CD14-positive monocyte (primary cell): Measurements from ENCODE around the gene SGCA. TPM values are rescaled to one million over a fixed set of nuclear protein-coding genes. Genes with fewer than 3 reads are reported as not detected.

ENCODE experiments used
- DNase-seq, 3 donors: peaks; one replicate each; pipeline ENCODE4 v3.0.0-alpha.2; 2011 to 2022
- H2AFZ ChIP-seq: 2 replicates; pipeline ENCODE4 v1.6.0; 2012; ENCODE audit warnings: mild to moderate bottlenecking, low read depth, low read length, inconsistent platforms; ENCODE audit not compliant: insufficient read depth, poor library complexity, severe bottlenecking
- H3K27ac ChIP-seq, 2 donors: 1 replicate in 1 of 2; 2 replicates in 1 of 2; pipeline ENCODE4 v1.5.1; 2012 to 2013; ENCODE audit warnings: low read length in 2 of 2, control low read depth in 1 of 2, inconsistent platforms in 1 of 2, low read depth in 1 of 2, mild to moderate bottlenecking in 1 of 2
- H3K27me3 ChIP-seq, 2 donors: one replicate each; pipeline versions ENCODE4 v1.6.0 to v1.6.1; 2011 to 2013; ENCODE audit warnings: low read length in 2 of 2; ENCODE audit not compliant: control insufficient read depth in 2 of 2, insufficient read depth in 2 of 2
- H3K36me3 ChIP-seq, 2 donors: replicated peaks in 1 of 2; 1 replicate in 1 of 2; 2 replicates in 1 of 2; pipeline versions ENCODE4 v1.5.1 to v1.6.1; 2012 to 2013; ENCODE audit warnings: low read length in 2 of 2, control low read depth in 1 of 2, inconsistent platforms in 1 of 2, mild to moderate bottlenecking in 1 of 2; ENCODE audit not compliant: insufficient read depth in 2 of 2, control insufficient read depth in 1 of 2
- H3K4me1 ChIP-seq, 2 donors: 1 replicate in 1 of 2; 2 replicates in 1 of 2; pipeline versions ENCODE4 v1.5.1 to v1.6.1; 2012 to 2013; ENCODE audit warnings: low read length in 2 of 2, control low read depth in 1 of 2, inconsistent platforms in 1 of 2, mild to moderate bottlenecking in 1 of 2, moderate library complexity in 1 of 2; ENCODE audit not compliant: insufficient read depth in 2 of 2, control insufficient read depth in 1 of 2
- H3K4me2 ChIP-seq: replicated peaks from 2 replicates; pipeline ENCODE3; 2012; ENCODE audit warnings: low read length, moderate library complexity, mild to moderate bottlenecking; ENCODE audit not compliant: poor library complexity, severe bottlenecking; ENCODE audit errors: extremely low read depth
- H3K4me3 ChIP-seq, 3 experiments: fragments of 200-600 bp in 1 of 3; sonication (generic) in 1 of 3; replicated peaks in 1 of 3; 1 replicate in 2 of 3; 2 replicates in 1 of 3; pipeline ENCODE4 v1.5.1; 2011 to 2013; ENCODE audit warnings: low read length in 3 of 3, mild to moderate bottlenecking in 3 of 3, control low read depth in 2 of 3, low read depth in 2 of 3, inconsistent platforms in 1 of 3, moderate library complexity in 1 of 3
- H3K79me2 ChIP-seq: 2 replicates; pipeline ENCODE4 v1.6.0; 2012; ENCODE audit warnings: mild to moderate bottlenecking, control low read depth, inconsistent platforms, low read length, moderate library complexity; ENCODE audit not compliant: insufficient read depth
- H3K9ac ChIP-seq: 2 replicates; pipeline ENCODE4 v1.6.0; 2017; ENCODE audit warnings: low read length, mild to moderate bottlenecking; ENCODE audit not compliant: insufficient read depth, poor library complexity, severe bottlenecking
- H3K9me3 ChIP-seq, 2 donors: replicated peaks in 1 of 2; 1 replicate in 1 of 2; 2 replicates in 1 of 2; pipeline versions ENCODE4 v1.5.1 to v1.6.1; 2012 to 2013; ENCODE audit warnings: low read length in 2 of 2, control low read depth in 1 of 2; ENCODE audit not compliant: control insufficient read depth in 1 of 2, insufficient read depth in 1 of 2
- H4K20me1 ChIP-seq: 2 replicates; pipeline ENCODE4 v1.6.0; 2012; ENCODE audit warnings: mild to moderate bottlenecking, low read length, control low read depth, moderate library complexity; ENCODE audit not compliant: insufficient read depth
- H3K27ac Mint-ChIP-seq, 7 donors: one replicate each; pipeline ENCODE4 v1.8.0; 2020; ENCODE audit warnings: mild to moderate bottlenecking in 7 of 7, mixed read lengths in 7 of 7, moderate library complexity in 6 of 7, inconsistent platforms in 2 of 7
- H3K27me3 Mint-ChIP-seq, 3 donors: one replicate each; pipeline ENCODE4 v1.8.0; 2021 to 2022; ENCODE audit warnings: low read depth in 3 of 3, mild to moderate bottlenecking in 3 of 3, mixed read lengths in 3 of 3, moderate library complexity in 3 of 3, inconsistent platforms in 1 of 3
- H3K36me3 Mint-ChIP-seq, 2 donors: one replicate each; pipeline ENCODE4 v1.8.0; 2020; ENCODE audit warnings: mixed read lengths in 2 of 2, inconsistent platforms in 1 of 2, mild to moderate bottlenecking in 1 of 2
- H3K4me1 Mint-ChIP-seq: one replicate; pipeline ENCODE4 v1.8.0; 2020; ENCODE audit warnings: mild to moderate bottlenecking, mixed read lengths
- H3K4me3 Mint-ChIP-seq, 2 donors: one replicate each; pipeline ENCODE4 v1.8.0; 2020; ENCODE audit warnings: mild to moderate bottlenecking in 2 of 2, mixed read lengths in 2 of 2, moderate library complexity in 1 of 2
- H3K9me3 Mint-ChIP-seq, 7 donors: one replicate each; pipeline ENCODE4 v1.8.0; 2020 to 2022; ENCODE audit warnings: mixed read lengths in 7 of 7, mild to moderate bottlenecking in 6 of 7, moderate library complexity in 6 of 7, inconsistent platforms in 2 of 7
- WGBS: methylation state at CpG from one replicate; pipeline ENCODE4 v1.1.5; 2013; ENCODE audit warnings: missing lambda C conversion rate; ENCODE audit not compliant: insufficient coverage; 5-methylcytosine and 5-hydroxymethylcytosine counted together
- intact Hi-C, 2 donors: fragments of 100-400 bp; cut with micrococcal nuclease; formaldehyde crosslinking; loops; one replicate each; pipeline versions ENCODE4 v1.15.0 to v1.15.1; 2023
- polyA plus RNA-seq, 3 donors: library from polyadenylated mRNA; depleted of rRNA in 1 of 3; unstranded in 2 of 3; stranded (reverse) in 1 of 3; fragments of 300-500 nt in 2 of 3; fragments of >200 nt in 1 of 3; fragmentation: Illumina TruSeq in 2 of 3; gene quantifications; 1 replicate in 2 of 3; 2 replicates in 1 of 3; pipeline ENCODE4 v1.2.3, GENCODE V29; 2012 to 2021
- TF ChIP-seq, protein P1 (sequence below): fragments of 200-600 bp; IDR thresholded peaks from one replicate; pipeline ENCODE4 v1.8.0; 2022; ENCODE audit warnings: antibody characterized with exemption, mild to moderate bottlenecking

SGCA gene
- polyA plus RNA-seq, 3 donors: 0.27 to 0.89 (median 0.53) TPM

DNA sequence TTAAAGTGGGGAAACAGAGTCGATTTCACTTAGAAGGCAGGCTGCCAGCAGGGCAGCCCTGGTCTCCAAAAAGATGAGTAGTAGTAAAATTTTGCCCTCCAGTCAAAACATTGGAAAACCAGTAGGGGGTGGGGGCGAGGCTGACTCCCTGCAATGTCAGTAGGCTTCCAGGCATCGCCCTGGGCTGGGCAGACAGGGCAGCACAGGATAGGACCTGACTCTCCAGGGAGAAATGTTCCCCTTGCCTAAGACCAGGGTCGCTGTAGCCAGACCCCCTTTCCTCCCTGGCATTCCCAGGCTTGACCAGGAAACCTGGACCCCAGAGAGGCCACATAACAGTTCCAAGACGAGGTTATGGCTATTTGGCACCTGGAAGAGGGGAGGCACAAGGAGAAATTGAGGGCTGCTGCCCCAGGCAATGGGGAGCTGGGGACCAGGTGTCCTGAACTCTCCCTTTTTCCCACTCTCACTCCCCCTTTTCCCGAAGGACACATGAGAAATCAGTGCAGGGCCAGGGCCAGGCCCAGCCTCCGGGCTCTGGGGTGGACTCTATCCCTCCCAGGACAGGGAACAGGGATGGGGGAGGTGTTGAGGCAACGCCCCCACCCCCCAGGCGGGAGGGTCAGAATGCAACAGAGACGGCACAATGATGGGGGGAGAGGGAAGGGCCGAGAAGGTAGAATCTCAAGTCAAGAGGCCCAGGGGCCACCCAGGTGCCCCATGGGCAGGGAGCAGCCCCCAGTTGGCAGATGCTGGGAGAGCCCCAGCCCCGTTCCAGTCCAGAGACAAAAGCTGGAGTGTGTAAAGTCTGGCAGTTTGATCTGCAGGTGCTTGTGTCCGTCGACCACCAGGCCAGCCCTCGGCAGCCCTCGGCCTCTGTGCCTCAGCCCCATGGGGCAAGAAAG lies 31.3 kb upstream of the SGCA start:
- Histone ChIP-seq H4K20me1 (peaks cover 89% of the 10 kb centered on the region), H3K36me3 (peaks cover 60 to 66% of the 10 kb centered on the region in 2 donors), H3K4me1 (peaks cover 4 to 14% of the 10 kb centered on the region in 2 donors), H3K79me2 (peaks cover 13% of the 10 kb centered on the region), H3K9me3 (no peaks in the 10 kb centered on the region), H3K9ac (no peak overlapping the region), H3K27me3 (peaks cover 7 to 19% of the 10 kb centered on the region in 2 donors), H2AFZ (no peak overlapping the region), H3K4me2 (no peak overlapping the region), H3K4me3 (no peak overlapping the region), H3K27ac (no peak overlapping the region)
- intact Hi-C loops: no loop called here
- H3K27ac Mint-ChIP-seq: no peak overlapping the region
- peaks cover 19% of the 10 kb centered on the region for H3K4me1 Mint-ChIP-seq
- H3K4me3 Mint-ChIP-seq: no peak overlapping the region
- DNase-seq: no peak
- TF ChIP-seq, protein P1, sequence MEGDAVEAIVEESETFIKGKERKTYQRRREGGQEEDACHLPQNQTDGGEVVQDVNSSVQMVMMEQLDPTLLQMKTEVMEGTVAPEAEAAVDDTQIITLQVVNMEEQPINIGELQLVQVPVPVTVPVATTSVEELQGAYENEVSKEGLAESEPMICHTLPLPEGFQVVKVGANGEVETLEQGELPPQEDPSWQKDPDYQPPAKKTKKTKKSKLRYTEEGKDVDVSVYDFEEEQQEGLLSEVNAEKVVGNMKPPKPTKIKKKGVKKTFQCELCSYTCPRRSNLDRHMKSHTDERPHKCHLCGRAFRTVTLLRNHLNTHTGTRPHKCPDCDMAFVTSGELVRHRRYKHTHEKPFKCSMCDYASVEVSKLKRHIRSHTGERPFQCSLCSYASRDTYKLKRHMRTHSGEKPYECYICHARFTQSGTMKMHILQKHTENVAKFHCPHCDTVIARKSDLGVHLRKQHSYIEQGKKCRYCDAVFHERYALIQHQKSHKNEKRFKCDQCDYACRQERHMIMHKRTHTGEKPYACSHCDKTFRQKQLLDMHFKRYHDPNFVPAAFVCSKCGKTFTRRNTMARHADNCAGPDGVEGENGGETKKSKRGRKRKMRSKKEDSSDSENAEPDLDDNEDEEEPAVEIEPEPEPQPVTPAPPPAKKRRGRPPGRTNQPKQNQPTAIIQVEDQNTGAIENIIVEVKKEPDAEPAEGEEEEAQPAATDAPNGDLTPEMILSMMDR: no peak
- WGBS: 93% methylated on average over 5 of the region's 16 CpGs
- peaks cover 0 to 7% (median 4%) of the 10 kb centered on the region in 7 donors for H3K9me3 Mint-ChIP-seq
- peaks cover 22 to 31% (median 28%) of the 10 kb centered on the region in 3 donors for H3K27me3 Mint-ChIP-seq
- peaks cover 61 to 70% of the 10 kb centered on the region in 2 donors for H3K36me3 Mint-ChIP-seq

DNA sequence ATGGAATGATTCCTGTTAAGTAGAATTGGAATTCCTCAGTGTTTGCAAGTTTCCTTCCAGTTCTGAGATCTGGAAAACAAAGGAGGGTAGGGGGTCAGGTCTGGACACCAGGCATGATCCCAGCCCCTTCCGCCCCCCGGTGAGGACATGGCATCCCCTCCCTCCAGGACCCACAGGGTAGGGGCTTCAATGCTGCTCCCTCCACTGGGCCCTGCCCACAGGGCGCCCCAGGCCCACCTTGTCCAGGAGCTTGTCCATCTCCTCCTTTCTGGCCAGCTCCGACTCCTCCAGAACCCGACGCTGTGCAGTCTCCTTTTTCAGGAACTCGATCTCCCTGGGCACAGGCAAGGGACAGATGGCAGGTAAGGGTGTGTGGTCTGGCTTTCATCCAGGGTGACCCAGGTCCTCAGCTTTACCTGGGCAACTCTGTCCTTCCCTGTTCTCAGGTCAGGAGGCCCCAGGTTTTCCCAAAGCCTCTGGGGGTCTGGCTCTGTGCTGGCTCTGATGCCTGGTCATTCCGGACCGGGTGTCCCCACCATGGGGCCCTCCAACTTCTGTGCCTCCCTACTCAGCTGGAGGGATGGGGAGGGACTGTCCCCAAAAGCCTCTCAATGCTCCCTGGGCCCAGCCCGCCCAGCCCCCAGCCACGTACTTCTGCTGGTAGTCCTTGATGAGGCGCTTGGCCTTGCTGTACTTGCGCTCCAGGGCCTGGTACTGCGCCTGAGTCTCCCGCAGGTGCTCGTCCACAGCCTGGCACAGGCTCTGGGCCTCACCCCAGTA lies 30.3 kb upstream of the SGCA start:
- H3K27ac Mint-ChIP-seq: no peak overlapping the region
- no peak overlapping the region for H3K4me2 ChIP-seq
- H4K20me1 ChIP-seq: peaks cover 99% of the 10 kb centered on the region

More for the DNA sequence above, 30.3 kb upstream of the SGCA start:
- Histone ChIP-seq H3K9ac (no peak overlapping the region), H3K27ac (no peak overlapping the region), H3K36me3 (peaks cover 69 to 77% of the 10 kb centered on the region in 2 donors), H3K4me3 (no peak overlapping the region), H3K79me2 (peaks cover 23% of the 10 kb centered on the region), H3K27me3 (peaks cover 5 to 12% of the 10 kb centered on the region in 2 donors), H3K9me3 (no peaks in the 10 kb centered on the region), H3K4me1 (peaks cover 6 to 14% of the 10 kb centered on the region in 2 donors), H2AFZ (no peak overlapping the region)
- intact Hi-C loops: no loop called here
- Mint-ChIP-seq H3K27me3 (peaks cover 17 to 22% (median 20%) of the 10 kb centered on the region in 3 donors), H3K9me3 (peaks cover 2 to 10% (median 3%) of the 10 kb centered on the region in 7 donors), H3K4me1 (peaks cover 23% of the 10 kb centered on the region), H3K36me3 (peaks cover 71 to 80% of the 10 kb centered on the region in 2 donors), H3K4me3 (no peak overlapping the region)
- 97% methylated on average over 10 of the region's 16 CpGs for WGBS
- no peak for DNase-seq
- TF ChIP-seq, protein P1: no peak
